ENCODE data around the gene REC8.
A peak's percentile ranks its signal among the peaks of the same experiment; 100 is the strongest.

The REC8 gene

DNA sequence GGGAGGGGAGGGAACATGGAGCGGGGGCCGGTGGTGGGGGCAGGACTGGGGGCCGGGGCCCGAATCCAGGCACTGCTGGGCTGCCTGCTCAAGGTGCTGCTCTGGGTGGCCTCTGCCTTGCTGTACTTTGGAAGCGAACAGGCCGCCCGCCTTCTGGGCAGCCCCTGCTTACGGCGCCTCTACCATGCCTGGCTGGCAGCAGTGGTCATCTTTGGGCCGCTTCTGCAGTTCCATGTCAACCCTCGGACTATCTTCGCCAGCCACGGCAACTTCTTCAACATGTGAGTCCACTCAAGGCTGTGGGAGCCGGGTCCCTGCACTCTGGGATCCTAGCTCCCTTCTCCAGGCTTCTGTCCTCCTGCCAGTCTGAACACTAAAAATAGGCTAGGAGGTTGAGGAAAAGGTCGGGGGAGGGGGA is 40.3 kb upstream of the REC8 start:
- no peak overlapping the region for H3K27ac ChIP-seq (ENCODE audit: insufficient read depth, low read depth, low read length, poor library complexity, severe bottlenecking)
- H3K4me1 ChIP-seq (ENCODE audit: control insufficient read depth, insufficient read depth, low read length) = no peaks in the 10 kb centered on the region
- H3K4me3 ChIP-seq (ENCODE audit: insufficient read depth, low read depth, low read length) = no peak overlapping the region
- H3K36me3 ChIP-seq (ENCODE audit: control insufficient read depth, insufficient read depth, low read length) = no peaks in the 10 kb centered on the region
- WGBS, 2 experiments = 93 to 94% methylated on average over 15 of the region's 15 CpGs
- H3K27me3 ChIP-seq (ENCODE audit: control insufficient read depth, insufficient read depth, low read length, poor library complexity, severe bottlenecking) = peaks cover 5% of the 10 kb centered on the region
- no peaks in the 10 kb centered on the region for H3K9me3 ChIP-seq (ENCODE audit: control insufficient read depth, low read length)

DNA sequence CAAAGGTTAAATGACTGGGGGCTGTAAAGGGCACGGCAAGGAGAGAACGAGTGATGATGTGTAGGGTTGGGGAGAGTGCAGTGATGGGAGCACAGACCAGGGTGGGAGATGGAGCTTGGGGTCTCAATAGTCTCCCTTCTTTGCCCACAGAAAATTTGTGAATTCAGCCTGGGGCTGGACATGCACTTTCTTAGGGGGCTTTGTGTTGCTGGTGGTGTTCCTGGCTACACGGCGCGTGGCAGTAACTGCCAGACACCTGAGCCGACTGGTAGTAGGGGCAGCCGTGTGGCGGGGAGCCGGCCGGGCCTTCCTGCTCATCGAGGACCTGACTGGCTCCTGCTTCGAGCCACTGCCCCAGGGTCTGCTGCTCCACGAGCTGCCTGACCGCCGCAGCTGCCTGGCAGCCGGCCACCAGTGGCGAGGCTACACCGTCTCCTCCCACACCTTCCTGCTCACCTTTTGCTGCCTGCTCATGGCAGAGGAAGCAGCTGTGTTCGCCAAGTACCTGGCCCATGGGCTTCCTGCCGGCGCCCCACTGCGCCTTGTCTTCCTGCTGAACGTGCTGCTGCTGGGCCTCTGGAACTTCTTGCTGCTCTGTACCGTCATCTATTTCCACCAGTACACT is 39.7 kb upstream of the REC8 start:
- H3K36me3 ChIP-seq (ENCODE audit: control insufficient read depth, insufficient read depth, low read length) = no peaks in the 10 kb centered on the region
- WGBS, 2 experiments = 92% methylated on average over 24 of the region's 24 CpGs
- H3K27me3 ChIP-seq (ENCODE audit: control insufficient read depth, insufficient read depth, low read length, poor library complexity, severe bottlenecking) = peaks cover 5% of the 10 kb centered on the region
- H3K4me3 ChIP-seq (ENCODE audit: insufficient read depth, low read depth, low read length) = no peak overlapping the region
- no peaks in the 10 kb centered on the region for H3K4me1 ChIP-seq (ENCODE audit: control insufficient read depth, insufficient read depth, low read length)
- H3K27ac ChIP-seq (ENCODE audit: insufficient read depth, low read depth, low read length, poor library complexity, severe bottlenecking) = no peak overlapping the region
- H3K9me3 ChIP-seq (ENCODE audit: control insufficient read depth, low read length) = no peaks in the 10 kb centered on the region

DNA sequence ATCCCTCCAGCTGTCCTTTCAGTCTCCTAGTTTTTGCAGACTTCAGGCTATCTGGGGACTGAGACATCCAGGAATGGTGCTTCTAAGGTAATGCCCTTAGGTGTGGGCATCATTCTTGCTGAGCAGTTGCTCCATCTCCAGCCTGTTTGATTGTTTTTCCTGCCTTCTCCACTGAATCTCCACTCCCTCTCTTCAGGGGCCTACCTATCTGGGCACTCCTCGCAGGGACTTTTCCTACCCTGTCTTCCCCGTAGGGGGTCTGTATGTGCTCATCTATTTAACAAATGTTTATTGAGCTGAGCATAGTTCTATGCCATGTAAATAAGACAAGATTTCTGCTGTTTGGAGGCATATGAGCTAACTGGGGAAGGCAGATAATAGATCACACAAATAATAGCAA is 38.9 kb upstream of the REC8 start:
- Histone ChIP-seq H3K27ac (ENCODE audit: insufficient read depth, low read depth, low read length, poor library complexity, severe bottlenecking) (no peak overlapping the region), H3K36me3 (ENCODE audit: control insufficient read depth, insufficient read depth, low read length) (peaks cover under 1% of the 10 kb centered on the region), H3K27me3 (ENCODE audit: control insufficient read depth, insufficient read depth, low read length, poor library complexity, severe bottlenecking) (peaks cover 5% of the 10 kb centered on the region), H3K4me1 (ENCODE audit: control insufficient read depth, insufficient read depth, low read length) (no peaks in the 10 kb centered on the region), H3K9me3 (ENCODE audit: control insufficient read depth, low read length) (no peaks in the 10 kb centered on the region), H3K4me3 (ENCODE audit: insufficient read depth, low read depth, low read length) (no peak overlapping the region)
- WGBS, 2 experiments = 92 to 96% methylated on average over 2 of the region's 2 CpGs

DNA sequence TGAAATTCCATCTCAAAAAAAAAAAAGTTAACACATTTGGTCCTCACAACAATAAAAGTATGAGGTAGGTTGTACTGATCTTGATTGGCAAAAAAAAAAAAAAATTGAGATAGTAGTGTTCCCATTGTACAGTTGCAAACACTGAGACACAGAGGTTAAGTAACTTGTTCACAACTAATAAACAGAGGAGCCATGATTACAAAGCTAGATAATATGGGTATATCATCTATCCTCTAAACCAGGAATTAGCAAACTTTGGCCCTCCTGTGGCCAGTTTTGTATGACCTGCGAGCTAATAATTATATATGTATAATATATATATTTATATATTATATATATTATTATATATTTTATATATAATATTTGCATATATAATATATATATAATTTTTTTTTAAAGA is 38.1 kb upstream of the REC8 start:
- no peak overlapping the region for H3K4me3 ChIP-seq (ENCODE audit: insufficient read depth, low read depth, low read length)
- H3K27ac ChIP-seq (ENCODE audit: insufficient read depth, low read depth, low read length, poor library complexity, severe bottlenecking) = no peak overlapping the region
- peaks cover 8% of the 10 kb centered on the region for H3K36me3 ChIP-seq (ENCODE audit: control insufficient read depth, insufficient read depth, low read length)
- H3K9me3 ChIP-seq (ENCODE audit: control insufficient read depth, low read length) = no peaks in the 10 kb centered on the region
- no peaks in the 10 kb centered on the region for H3K4me1 ChIP-seq (ENCODE audit: control insufficient read depth, insufficient read depth, low read length)
- peaks cover 5% of the 10 kb centered on the region for H3K27me3 ChIP-seq (ENCODE audit: control insufficient read depth, insufficient read depth, low read length, poor library complexity, severe bottlenecking)
- no CpG with 5 or more reads among the region's 1 CpG for WGBS, 2 experiments

DNA sequence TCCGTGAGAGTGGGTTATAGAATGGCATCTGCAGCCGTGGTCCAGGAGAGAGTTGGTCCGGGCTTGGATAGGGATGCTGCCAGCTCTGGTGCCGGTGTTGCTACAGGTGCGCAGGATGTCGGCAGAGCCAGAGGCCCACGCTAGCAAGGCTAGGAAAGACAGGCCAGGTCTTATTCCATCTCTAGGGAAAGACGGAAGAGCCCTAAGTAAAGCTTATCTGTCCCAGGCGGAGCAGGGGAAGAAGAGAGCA is 36.4 kb upstream of the REC8 start:
- peaks cover 14% of the 10 kb centered on the region for H3K36me3 ChIP-seq (ENCODE audit: control insufficient read depth, insufficient read depth, low read length)
- H3K27ac ChIP-seq (ENCODE audit: insufficient read depth, low read depth, low read length, poor library complexity, severe bottlenecking) = no peak overlapping the region
- no peaks in the 10 kb centered on the region for H3K9me3 ChIP-seq (ENCODE audit: control insufficient read depth, low read length)
- H3K4me1 ChIP-seq (ENCODE audit: control insufficient read depth, insufficient read depth, low read length) = peaks cover 2% of the 10 kb centered on the region
- WGBS, 2 experiments = 16 to 17% methylated on average over 9 of the region's 9 CpGs
- H3K27me3 ChIP-seq (ENCODE audit: control insufficient read depth, insufficient read depth, low read length, poor library complexity, severe bottlenecking) = peaks cover 5% of the 10 kb centered on the region
- peak overlapping the region; percentile 81 for H3K4me3 ChIP-seq (ENCODE audit: insufficient read depth, low read depth, low read length)

DNA sequence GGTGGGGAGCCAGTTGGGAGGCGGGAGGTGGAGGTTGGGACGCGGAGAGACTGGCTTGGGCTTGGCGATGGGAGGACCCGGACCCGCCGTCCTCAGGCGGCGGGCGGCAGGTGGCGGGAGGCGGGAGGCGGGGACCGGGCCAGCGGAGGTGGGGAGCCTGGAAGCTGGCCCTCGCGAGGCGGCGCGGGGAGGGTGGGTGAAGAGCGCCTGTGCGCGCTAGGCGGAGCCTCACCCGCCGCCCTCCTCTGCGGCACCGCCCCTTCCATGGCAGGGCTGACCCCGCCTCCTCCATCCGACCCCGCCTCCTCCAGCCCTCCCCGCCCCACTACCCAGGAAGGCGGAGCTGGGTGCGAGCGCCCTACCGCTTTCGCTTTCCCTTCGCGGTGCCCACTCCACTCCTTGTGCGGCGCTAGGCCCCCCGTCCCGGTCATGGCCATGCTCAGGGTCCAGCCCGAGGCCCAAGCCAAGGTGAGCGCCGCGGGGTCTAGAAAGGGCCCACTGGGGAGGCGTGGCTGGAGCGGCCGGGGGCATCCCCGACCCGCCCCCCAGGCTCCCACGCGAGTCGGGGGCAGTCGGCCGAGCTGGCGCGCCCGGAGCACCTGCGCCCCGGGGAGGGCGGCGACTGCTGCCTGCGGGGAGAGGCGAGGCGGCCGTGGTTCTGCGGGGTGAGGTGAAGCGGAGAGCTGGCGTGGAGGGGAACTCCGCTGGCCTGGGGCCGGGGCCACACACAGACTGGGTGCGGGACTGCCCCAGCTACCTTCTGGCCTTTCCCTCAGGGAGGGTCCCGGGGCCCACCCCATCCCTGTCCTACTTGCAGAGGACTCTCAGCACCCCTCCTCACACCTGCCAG is 35.8 kb upstream of the REC8 start, which contains the start of gene PSME1:
TSS of gene PSME1 (plus strand) at position 361 of the 850 bp plus-strand sequence. CDS start at position 430, 69 bp downstream.
- H3K36me3 ChIP-seq (ENCODE audit: control insufficient read depth, insufficient read depth, low read length) = peaks cover 14% of the 10 kb centered on the region
- H3K27ac ChIP-seq (ENCODE audit: insufficient read depth, low read depth, low read length, poor library complexity, severe bottlenecking) = no peak within 1 kb of the TSS
- peaks cover 2% of the 10 kb centered on the region for H3K4me1 ChIP-seq (ENCODE audit: control insufficient read depth, insufficient read depth, low read length)
- H3K4me3 ChIP-seq (ENCODE audit: insufficient read depth, low read depth, low read length) = peak within 1 kb of the TSS; percentile 81
- H3K9me3 ChIP-seq (ENCODE audit: control insufficient read depth, low read length) = no peaks in the 10 kb centered on the region
- peaks cover 5% of the 10 kb centered on the region for H3K27me3 ChIP-seq (ENCODE audit: control insufficient read depth, insufficient read depth, low read length, poor library complexity, severe bottlenecking)
- 2% methylated on average over 75 of the region's 75 CpGs for WGBS, 2 experiments

DNA sequence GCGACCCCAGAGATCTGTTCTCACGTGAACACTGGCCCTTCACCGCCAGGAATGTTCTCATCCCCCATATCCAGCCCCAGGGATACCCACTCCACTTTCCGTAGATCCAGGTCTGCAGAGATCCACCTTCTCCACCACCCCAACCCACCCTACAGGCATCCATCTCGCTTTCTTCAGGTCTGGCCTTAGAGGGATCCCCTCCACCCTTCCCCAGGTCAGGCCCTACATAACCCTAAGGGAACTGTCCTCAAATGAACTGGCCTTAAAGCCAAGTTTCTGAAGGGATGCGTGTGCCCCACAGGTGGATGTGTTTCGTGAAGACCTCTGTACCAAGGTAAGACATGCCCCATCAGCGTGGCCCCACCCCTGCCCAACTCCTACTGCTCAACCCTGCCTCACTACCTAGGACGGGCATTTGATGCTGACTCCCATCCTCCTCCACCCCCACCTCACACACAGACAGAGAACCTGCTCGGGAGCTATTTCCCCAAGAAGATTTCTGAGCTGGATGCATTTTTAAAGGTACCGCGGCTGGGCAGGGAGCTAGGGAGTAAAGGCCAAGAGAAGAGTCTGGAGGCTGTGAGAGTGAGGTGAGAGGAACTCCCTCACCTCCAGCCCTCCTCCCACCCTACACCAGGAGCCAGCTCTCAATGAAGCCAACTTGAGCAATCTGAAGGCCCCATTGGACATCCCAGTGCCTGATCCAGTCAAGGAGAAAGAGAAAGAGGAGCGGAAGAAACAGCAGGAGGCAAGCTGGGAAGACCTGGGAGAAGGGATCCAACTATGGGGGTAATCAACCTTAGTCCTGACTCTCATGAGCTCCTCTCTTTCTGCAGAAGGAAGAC is 35.0 kb upstream of the REC8 start:
- Histone ChIP-seq H3K36me3 (ENCODE audit: control insufficient read depth, insufficient read depth, low read length) (peaks cover 14% of the 10 kb centered on the region), H3K27ac (ENCODE audit: insufficient read depth, low read depth, low read length, poor library complexity, severe bottlenecking) (no peak overlapping the region), H3K4me3 (ENCODE audit: insufficient read depth, low read depth, low read length) (peak overlapping the region; percentile 81), H3K4me1 (ENCODE audit: control insufficient read depth, insufficient read depth, low read length) (peaks cover 2% of the 10 kb centered on the region), H3K27me3 (ENCODE audit: control insufficient read depth, insufficient read depth, low read length, poor library complexity, severe bottlenecking) (peaks cover 5% of the 10 kb centered on the region), H3K9me3 (ENCODE audit: control insufficient read depth, low read length) (no peaks in the 10 kb centered on the region)
- WGBS, 2 experiments = 56 to 57% methylated on average over 10 to 13 of the region's 13 CpGs

DNA sequence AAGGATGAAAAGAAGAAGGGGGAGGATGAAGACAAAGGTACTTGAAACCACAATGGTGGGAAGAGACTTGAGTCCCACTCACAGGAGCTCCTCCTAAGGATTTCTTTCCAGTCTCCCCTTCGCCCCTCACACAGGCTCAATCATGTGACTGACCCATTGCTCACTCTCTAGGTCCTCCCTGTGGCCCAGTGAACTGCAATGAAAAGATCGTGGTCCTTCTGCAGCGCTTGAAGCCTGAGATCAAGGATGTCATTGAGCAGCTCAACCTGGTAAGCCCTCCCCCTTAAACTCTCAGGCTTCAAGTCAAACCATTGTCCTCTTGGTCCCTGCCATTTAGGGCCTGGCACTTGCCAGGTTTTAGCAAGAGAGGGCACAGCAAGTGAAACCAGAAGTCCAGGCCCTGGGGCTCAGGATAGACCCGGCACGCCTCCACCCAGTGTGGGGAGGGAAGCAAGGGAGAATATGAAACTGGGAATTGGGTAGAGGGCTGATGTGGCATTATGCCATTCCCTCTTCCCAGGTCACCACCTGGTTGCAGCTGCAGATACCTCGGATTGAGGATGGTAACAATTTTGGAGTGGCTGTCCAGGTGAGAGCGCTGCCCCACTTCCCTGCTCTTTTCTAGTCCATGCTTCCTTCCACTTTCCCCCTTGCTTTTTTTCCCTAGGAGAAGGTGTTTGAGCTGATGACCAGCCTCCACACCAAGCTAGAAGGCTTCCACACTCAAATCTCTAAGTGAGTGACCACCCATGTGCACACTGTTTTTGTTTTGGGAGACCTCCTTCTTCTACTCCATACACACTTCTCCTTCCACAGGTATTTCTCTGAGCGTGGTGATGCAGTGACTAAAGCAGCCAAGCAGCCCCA is 34.1 kb upstream of the REC8 start:
- peaks cover 14% of the 10 kb centered on the region for H3K36me3 ChIP-seq (ENCODE audit: control insufficient read depth, insufficient read depth, low read length)
- no peak overlapping the region for H3K4me3 ChIP-seq (ENCODE audit: insufficient read depth, low read depth, low read length)
- H3K27me3 ChIP-seq (ENCODE audit: control insufficient read depth, insufficient read depth, low read length, poor library complexity, severe bottlenecking) = peaks cover 5% of the 10 kb centered on the region
- no peak overlapping the region for H3K27ac ChIP-seq (ENCODE audit: insufficient read depth, low read depth, low read length, poor library complexity, severe bottlenecking)
- WGBS, 2 experiments = 94 to 95% methylated on average over 8 of the region's 8 CpGs
- H3K9me3 ChIP-seq (ENCODE audit: control insufficient read depth, low read length) = no peaks in the 10 kb centered on the region
- H3K4me1 ChIP-seq (ENCODE audit: control insufficient read depth, insufficient read depth, low read length) = peaks cover 2% of the 10 kb centered on the region

DNA sequence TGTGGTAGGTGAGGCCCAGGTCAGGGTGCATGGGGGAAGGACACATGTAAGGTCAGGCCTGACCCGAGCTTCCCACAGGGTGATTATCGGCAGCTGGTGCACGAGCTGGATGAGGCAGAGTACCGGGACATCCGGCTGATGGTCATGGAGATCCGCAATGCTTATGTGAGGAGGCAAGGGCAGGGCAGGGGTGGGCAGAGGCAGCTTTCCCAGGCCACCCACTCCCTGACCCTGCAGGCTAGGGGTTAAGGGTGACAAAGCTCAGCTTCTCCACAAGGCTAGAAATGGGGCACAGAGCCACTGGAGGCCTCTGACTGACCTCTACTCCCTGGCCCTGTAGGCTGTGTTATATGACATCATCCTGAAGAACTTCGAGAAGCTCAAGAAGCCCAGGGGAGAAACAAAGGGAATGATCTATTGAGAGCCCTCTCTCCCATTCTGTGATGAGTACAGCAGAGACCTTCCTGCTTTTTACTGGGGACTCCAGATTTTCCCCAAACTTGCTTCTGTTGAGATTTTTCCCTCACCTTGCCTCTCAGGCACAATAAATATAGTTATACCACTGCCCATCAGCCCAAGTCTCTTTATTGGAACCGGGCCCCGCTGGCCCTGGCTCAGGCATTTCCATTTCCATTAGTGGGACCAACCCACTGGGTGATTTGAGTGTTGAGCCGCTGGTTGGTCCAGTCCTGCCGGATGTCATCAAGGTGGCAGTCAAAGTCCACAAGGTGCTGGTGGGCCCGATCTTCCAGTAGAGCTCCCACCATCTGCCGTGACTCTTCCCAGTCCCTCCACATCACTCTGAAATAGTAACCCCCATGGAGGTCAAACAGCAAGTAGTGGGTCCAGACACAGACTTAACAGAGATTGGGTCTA is 33.2 kb upstream of the REC8 start:
- no peak overlapping the region for H3K4me3 ChIP-seq (ENCODE audit: insufficient read depth, low read depth, low read length)
- WGBS, 2 experiments = 93 to 94% methylated on average over 13 of the region's 13 CpGs

More for the DNA sequence above, 33.2 kb upstream of the REC8 start:
- Histone ChIP-seq H3K36me3 (ENCODE audit: control insufficient read depth, insufficient read depth, low read length) (peaks cover 15% of the 10 kb centered on the region), H3K27me3 (ENCODE audit: control insufficient read depth, insufficient read depth, low read length, poor library complexity, severe bottlenecking) (peaks cover 5% of the 10 kb centered on the region), H3K27ac (ENCODE audit: insufficient read depth, low read depth, low read length, poor library complexity, severe bottlenecking) (no peak overlapping the region), H3K4me1 (ENCODE audit: control insufficient read depth, insufficient read depth, low read length) (peaks cover 2% of the 10 kb centered on the region), H3K9me3 (ENCODE audit: control insufficient read depth, low read length) (no peaks in the 10 kb centered on the region)
